Liver (tissue), 9 donors: ENCODE measurements around the gene MEAK7. TPM values are rescaled to one million over a fixed set of nuclear protein-coding genes. Genes with fewer than 3 reads are reported as not detected.

Experiments used
- DNase-seq: peaks from one replicate; pipeline ENCODE4 v3.0.0-alpha.2; 2017; ENCODE audit warnings: low spot score
- H3K27ac ChIP-seq, 2 donors: one replicate each; pipeline ENCODE4 v1.7.0; 2013; ENCODE audit warnings: inconsistent platforms in 2 of 2, low read length in 2 of 2, control low read depth in 1 of 2, low read depth in 1 of 2, mild to moderate bottlenecking in 1 of 2
- H3K27me3 ChIP-seq, 4 donors: one replicate each; pipeline versions ENCODE4 v1.6.1 to v1.7.0; 2013; ENCODE audit warnings: low read length in 3 of 4, inconsistent platforms in 1 of 4, mild to moderate bottlenecking in 1 of 4, moderate library complexity in 1 of 4; ENCODE audit not compliant: control insufficient read depth in 4 of 4, insufficient read depth in 4 of 4
- H3K36me3 ChIP-seq, 4 donors: one replicate each; pipeline versions ENCODE4 v1.6.1 to v1.7.0; 2013; ENCODE audit warnings: low read length in 3 of 4, mild to moderate bottlenecking in 3 of 4, low read depth in 1 of 4, moderate library complexity in 1 of 4; ENCODE audit not compliant: control insufficient read depth in 4 of 4, insufficient read depth in 3 of 4
- H3K4me1 ChIP-seq, 4 donors: one replicate each; pipeline versions ENCODE4 v1.6.1 to v1.7.0; 2013; ENCODE audit warnings: low read length in 3 of 4, mild to moderate bottlenecking in 3 of 4, moderate library complexity in 1 of 4; ENCODE audit not compliant: control insufficient read depth in 4 of 4, insufficient read depth in 4 of 4
- H3K4me3 ChIP-seq, 3 donors: one replicate each; pipeline versions ENCODE4 v1.6.1 to v1.7.0; 2013; ENCODE audit warnings: low read length in 3 of 3, control low read depth in 1 of 3, low read depth in 1 of 3, mild to moderate bottlenecking in 1 of 3
- H3K9ac ChIP-seq, 2 donors: one replicate each; pipeline ENCODE4 v1.7.0; 2013; ENCODE audit warnings: low read length in 2 of 2, mild to moderate bottlenecking in 2 of 2, moderate library complexity in 2 of 2, control low read depth in 1 of 2, low read depth in 1 of 2
- H3K9me3 ChIP-seq, 4 donors: one replicate each; pipeline versions ENCODE4 v1.6.1 to v1.7.0; 2013; ENCODE audit warnings: low read length in 3 of 4; ENCODE audit not compliant: control insufficient read depth in 4 of 4
- CTCF ChIP-seq: fragments of 150-350 bp; IDR thresholded peaks from 2 replicates; pipeline ENCODE4 v1.5.1; 2017; ENCODE audit warnings: improper control_type of control experiment, low read depth, low read length; ENCODE audit not compliant: missing input control
- EGR1 ChIP-seq, 2 donors: IDR thresholded peaks; 2 replicates each; pipeline ENCODE4 v1.6.1; 2016 to 2018; ENCODE audit warnings: antibody characterized with exemption in 2 of 2, low read depth in 2 of 2
- FOXA1 ChIP-seq: IDR thresholded peaks from 2 replicates; pipeline ENCODE4 v1.6.1; 2016; ENCODE audit warnings: antibody characterized with exemption
- HNF4A ChIP-seq, 2 donors: conservative IDR thresholded peaks; 2 replicates each; pipeline ENCODE4 v1.6.1; 2016; ENCODE audit warnings: antibody characterized with exemption in 2 of 2, mild to moderate bottlenecking in 2 of 2
- HNF4G ChIP-seq: IDR thresholded peaks from 2 replicates; pipeline ENCODE4 v1.6.1; 2016; ENCODE audit warnings: antibody characterized with exemption
- MAX ChIP-seq: IDR thresholded peaks from 2 replicates; pipeline ENCODE4 v1.6.1; 2016; ENCODE audit warnings: antibody characterized with exemption
- NR2F2 ChIP-seq: IDR thresholded peaks from 2 replicates; pipeline ENCODE4 v1.6.1; 2016; ENCODE audit warnings: antibody characterized with exemption
- RAD21 ChIP-seq, 2 donors: IDR thresholded peaks; 2 replicates each; pipeline ENCODE4 v1.6.1; 2016; ENCODE audit warnings: antibody characterized with exemption in 2 of 2, mild to moderate bottlenecking in 2 of 2
- RXRA ChIP-seq, 2 donors: IDR thresholded peaks; 2 replicates each; pipeline ENCODE4 v1.6.1; 2017 to 2018; ENCODE audit warnings: antibody characterized with exemption in 2 of 2, mild to moderate bottlenecking in 1 of 2
- TAF1 ChIP-seq: conservative IDR thresholded peaks from 2 replicates; pipeline ENCODE4 v1.6.1; 2016; ENCODE audit warnings: antibody characterized with exemption, mild to moderate bottlenecking
- ZBTB33 ChIP-seq: IDR thresholded peaks from 2 replicates; pipeline ENCODE4 v1.6.1; 2016; ENCODE audit warnings: antibody characterized with exemption
- WGBS: extraction: QIAGEN DNeasy Blood & Tissue Kit; methylation state at CpG from one replicate; pipeline ENCODE4 v1.1.7; 2013; 5-methylcytosine and 5-hydroxymethylcytosine counted together
- polyA plus RNA-seq, 2 donors: library from polyadenylated mRNA; stranded (reverse) in 1 of 2; unstranded in 1 of 2; fragments of 200-250 nt in 1 of 2; fragments of >200 nt in 1 of 2; fragmentation: Nextera tagmentation in 1 of 2; extraction: Ambion mirVana in 1 of 2; gene quantifications; one replicate each; pipeline versions ENCODE4 v1.2.1 to v1.2.3, GENCODE V29; 2013 to 2015
- total RNA-seq, 2 donors: library from RNA; depleted of rRNA; stranded (reverse); fragments of >200 nt; gene quantifications; one replicate each; pipeline ENCODE4 v1.2.3, GENCODE V29; 2014
- donor health status: healthy.
- donor health status: healthy.
- donor health status: healthy.
- donor health status: healthy.
- donor health status: healthy.

The MEAK7 gene
- total and polyA plus RNA-seq, 4 donors: 1.3 to 4.0 (median 2.2) TPM

- H3K36me3 ChIP-seq: peaks cover 0 to 2% (median 0%) of the 10 kb centered on the region in 4 donors
- no peak for TF ChIP-seq EGR1 (IDR thresholded peaks at IDR 0.05; ENCODE audit: low read depth in 2 of 2)
- no peak for TF ChIP-seq MAX
- no peak for TF ChIP-seq CTCF
- TF ChIP-seq RAD21 (IDR thresholded peaks at IDR 0.05): no peak
- TF ChIP-seq RXRA (IDR thresholded peaks at IDR 0.05): no peak
- no peak for TF ChIP-seq FOXA1
- TF ChIP-seq NR2F2: no peak
- H3K9ac ChIP-seq: no peak overlapping the region
- H3K27me3 ChIP-seq: no peaks in the 10 kb centered on the region
- no peak overlapping the region for H3K4me3 ChIP-seq
- no peaks in the 10 kb centered on the region for H3K4me1 ChIP-seq
- WGBS: 92% methylated on average over 17 of the region's 17 CpGs
- H3K9me3 ChIP-seq: no peaks in the 10 kb centered on the region
- H3K27ac ChIP-seq: no peak overlapping the region
- DNase-seq: no peak
These were observed 17.8 kb downstream of the MEAK7 start for GRCh38 chr16:84486551-84487235.

- Histone ChIP-seq H3K9me3 (no peaks in the 10 kb centered on the region), H3K9ac (no peak overlapping the region), H3K4me3 (no peak overlapping the region), H3K4me1 (no peaks in the 10 kb centered on the region), H3K27me3 (no peaks in the 10 kb centered on the region), H3K36me3 (peaks cover 0 to 2% (median 0%) of the 10 kb centered on the region in 4 donors), H3K27ac (no peak overlapping the region)
- TF ChIP-seq FOXA1 (no peak), HNF4A (conservative IDR thresholded peaks at IDR 0.05) (no peak), RAD21 (IDR thresholded peaks at IDR 0.05) (no peak), ZBTB33 (no peak), EGR1 (IDR thresholded peaks at IDR 0.05; ENCODE audit: low read depth in 2 of 2) (no peak), NR2F2 (no peak), HNF4G (no peak)
- 89% methylated on average over 14 of the region's 14 CpGs for WGBS
- no peak for DNase-seq
These were observed 18.3 kb downstream of the MEAK7 start for GRCh38 chr16:84486126-84486525.

- Histone ChIP-seq H3K4me1 (no peaks in the 10 kb centered on the region), H3K9me3 (no peaks in the 10 kb centered on the region), H3K36me3 (peaks cover 0 to 2% (median 0%) of the 10 kb centered on the region in 4 donors), H3K4me3 (no peak overlapping the region), H3K9ac (no peak overlapping the region), H3K27ac (no peak overlapping the region), H3K27me3 (no peaks in the 10 kb centered on the region)
- TF ChIP-seq TAF1: no peak
- no peak for TF ChIP-seq RAD21 (IDR thresholded peaks at IDR 0.05)
- 92% methylated on average over 16 of the region's 16 CpGs for WGBS
- no peak for DNase-seq
These were observed 19.0 kb downstream of the MEAK7 start for GRCh38 chr16:84485255-84486010.
